AG08395 (cell line): ENCODE data around the gene FAM20B.

Experiments used
- DNase-seq: peaks from one replicate; pipeline ENCODE4 v3.0.0; 2012; ENCODE audit warnings: mixed read lengths, low spot score

Gene FAM20B

DNA sequence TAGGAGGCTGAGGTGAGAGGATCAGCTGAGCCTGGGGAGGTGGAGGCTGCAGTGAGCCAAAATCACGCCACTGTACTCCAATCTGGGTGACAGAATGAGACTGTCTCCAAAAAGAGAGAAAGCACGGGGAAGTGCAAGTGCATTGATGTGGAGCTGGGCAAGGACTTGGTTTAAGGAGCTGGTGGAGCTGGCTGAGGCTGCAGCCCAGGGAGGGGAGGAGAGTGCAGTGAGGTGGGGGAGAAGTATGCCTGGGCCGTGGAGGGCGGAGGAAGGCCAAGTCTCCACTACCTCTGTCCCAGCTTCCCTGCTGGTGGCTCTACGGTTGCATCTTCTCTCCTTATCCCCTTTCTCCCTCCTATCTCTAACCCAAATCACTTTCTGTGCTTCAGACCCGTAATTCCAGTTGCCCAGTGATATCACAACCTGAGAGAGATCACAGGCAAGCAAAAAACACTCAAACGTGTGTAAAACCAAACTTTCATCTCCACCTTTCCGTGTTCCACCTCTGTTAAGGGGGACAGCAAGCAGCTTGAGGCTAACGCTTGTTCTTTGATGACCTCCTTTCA, 67.3 kb downstream of the FAM20B start:
- DNase-seq, result no peak

DNA sequence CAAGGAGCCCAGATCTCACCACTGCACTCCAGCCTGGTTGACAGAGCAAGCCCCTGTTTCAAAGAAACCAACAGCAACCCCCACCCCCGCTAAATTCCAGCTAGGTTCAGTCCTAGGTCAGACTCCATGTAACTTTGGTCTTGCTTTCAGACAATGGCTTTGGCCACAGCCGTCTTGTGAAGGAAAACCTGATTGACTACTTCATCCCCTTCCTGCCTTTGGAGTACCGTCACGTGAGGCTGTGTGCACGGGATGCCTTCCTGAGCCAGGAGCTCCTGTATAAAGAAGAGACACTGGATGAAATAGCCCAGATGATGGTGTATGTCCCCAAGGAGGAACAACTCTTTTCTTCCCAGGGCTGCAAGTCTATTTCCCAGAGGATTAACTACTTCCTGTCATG, 69.1 kb downstream of the FAM20B start:
- DNase-seq, result no peak

DNA sequence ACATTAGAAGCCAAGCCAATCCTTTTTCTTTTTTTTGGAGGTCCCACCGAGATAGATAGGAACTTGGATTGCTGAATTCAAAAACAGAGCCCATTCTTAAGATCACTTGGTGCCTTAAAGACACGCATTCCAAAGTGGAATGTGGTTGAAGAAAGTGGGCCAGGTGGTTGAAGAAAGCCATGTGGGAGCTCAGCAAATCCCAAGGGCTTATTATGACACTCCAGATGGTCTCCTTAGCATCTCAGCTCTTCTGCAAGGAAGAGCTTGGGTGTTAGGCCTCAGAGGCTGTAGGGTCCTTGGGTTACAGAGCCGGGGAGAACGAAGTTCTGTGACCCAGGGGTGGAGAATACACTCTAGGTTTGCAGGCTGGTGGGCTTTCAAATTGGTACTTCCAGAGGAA, 69.7 kb downstream of the FAM20B start:
- no peak for DNase-seq

DNA sequence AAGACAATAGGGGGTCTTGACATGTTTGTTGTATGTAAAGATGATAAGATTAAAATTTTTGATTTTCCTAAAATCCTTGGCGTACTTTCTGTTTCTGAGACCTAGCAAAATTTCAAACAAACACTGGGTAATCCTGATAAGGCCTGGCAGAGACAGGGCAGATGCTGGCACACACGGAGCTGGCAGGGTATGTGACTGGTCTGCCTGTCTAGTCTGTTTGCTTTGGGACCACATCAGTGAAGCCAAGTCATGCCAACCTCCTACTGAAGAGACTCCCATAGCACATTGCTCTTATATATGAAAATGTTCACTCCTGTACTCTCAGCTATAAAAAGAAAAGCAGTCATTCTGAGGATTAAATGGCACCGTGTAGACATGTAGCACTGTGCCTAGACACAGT, 70.2 kb downstream of the FAM20B start:
- DNase-seq, result no peak

DNA sequence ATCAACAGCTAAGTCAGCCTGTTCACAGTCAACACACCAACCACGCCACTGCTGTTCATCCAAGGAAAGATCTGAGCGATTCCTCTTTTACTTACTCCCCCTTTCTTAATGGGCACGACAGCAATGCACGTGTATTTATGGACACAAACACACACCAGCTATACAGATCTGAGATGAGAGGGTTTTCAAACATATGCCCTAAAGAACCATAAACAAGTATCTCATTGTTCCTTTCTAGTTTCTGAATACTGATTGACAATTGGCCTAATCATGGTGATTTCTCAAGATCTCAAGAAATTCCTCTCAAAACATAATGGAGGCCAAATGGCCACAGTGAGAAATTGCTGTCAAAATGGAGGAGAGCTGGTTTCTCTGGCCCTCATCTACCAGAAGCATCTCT, 74.2 kb downstream of the FAM20B start:
- DNase-seq, result no peak

DNA sequence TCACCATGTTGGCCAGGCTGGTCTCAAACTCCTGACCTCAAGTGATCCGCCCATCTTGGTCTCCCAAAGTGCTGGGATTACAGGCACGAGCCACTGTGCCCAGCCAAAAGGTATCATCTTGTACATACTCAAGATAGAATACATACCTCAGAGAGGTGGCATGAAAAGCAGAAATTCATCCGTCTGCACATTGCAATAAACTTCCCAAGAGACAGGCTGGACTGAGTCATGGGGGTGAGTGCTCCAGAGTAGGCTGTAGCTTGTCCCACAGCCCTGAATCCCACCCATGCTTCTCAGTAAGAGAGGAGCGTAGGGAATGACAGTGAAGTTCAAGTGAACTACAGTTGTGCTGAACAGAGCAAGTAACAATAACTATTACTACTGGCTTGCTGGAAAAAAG, 75.9 kb downstream of the FAM20B start:
- no peak for DNase-seq

DNA sequence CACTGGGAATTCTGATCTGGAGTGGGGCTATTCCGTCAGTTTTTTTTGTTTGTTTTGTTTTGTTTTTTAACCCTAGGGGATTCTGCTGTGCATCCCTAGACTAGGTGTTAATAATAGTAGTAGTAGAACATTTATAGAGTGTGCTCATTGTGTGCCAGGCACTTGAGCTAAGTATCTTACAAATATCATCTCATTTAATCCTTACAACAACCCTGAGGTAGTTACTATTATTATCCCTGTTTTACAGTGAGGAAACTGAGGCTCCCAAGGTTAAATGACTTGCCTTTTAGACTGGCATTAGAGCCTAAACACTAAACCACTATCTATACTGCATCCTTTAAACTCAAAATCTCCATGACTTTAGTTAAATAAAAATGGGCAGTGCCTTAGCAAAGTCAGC, 78.3 kb downstream of the FAM20B start:
- DNase-seq, result no peak

DNA sequence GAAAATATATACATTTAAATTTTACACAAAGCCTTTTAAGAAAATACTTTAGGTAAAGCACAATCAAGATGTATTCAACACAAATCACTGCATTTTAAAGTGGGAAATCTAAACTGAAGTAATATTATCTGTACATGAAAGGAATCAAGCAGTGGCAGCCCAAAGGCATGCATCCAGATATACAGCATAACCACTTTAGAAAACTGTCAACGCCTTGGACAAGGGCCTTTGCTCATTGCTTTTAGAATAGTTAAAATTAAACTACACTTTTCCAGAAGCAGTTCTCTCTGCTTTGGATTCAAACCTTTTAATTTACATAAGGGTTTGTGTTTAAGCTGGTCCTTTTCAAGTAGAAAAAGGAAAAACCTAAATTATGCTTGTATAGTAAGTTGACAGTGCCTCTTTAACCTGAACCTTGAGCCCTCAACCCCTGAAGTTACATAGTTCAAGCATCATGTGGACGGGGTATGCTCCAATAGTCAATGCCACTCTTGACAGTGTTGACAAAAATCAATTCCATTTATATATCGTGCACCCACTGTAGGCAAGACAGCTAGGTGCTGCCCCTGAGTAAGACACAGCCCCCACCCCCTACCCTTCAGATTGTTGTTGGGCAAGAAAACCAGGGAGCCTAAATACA, 79.0 kb downstream of the FAM20B start:
- DNase-seq, result no peak

DNA sequence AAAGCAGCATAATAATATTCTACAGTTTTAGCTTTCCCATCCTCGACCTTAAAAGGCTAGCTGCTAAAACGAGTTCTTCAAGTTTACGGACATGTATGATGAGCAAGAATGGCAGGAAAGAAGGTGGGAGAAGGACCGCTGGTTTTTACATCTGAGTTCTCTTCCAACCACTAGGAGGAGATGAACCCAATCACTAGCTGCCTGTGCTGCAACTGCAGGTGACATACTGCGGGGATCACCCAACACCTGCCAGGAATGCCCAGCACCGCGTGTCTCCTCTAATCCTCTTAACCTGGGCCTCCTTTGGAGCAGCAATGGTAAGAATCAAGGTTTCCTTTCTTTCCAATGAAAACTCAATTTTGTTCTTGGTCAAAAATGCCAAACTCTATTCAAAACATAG, 79.7 kb downstream of the FAM20B start:
- DNase-seq, result no peak

DNA sequence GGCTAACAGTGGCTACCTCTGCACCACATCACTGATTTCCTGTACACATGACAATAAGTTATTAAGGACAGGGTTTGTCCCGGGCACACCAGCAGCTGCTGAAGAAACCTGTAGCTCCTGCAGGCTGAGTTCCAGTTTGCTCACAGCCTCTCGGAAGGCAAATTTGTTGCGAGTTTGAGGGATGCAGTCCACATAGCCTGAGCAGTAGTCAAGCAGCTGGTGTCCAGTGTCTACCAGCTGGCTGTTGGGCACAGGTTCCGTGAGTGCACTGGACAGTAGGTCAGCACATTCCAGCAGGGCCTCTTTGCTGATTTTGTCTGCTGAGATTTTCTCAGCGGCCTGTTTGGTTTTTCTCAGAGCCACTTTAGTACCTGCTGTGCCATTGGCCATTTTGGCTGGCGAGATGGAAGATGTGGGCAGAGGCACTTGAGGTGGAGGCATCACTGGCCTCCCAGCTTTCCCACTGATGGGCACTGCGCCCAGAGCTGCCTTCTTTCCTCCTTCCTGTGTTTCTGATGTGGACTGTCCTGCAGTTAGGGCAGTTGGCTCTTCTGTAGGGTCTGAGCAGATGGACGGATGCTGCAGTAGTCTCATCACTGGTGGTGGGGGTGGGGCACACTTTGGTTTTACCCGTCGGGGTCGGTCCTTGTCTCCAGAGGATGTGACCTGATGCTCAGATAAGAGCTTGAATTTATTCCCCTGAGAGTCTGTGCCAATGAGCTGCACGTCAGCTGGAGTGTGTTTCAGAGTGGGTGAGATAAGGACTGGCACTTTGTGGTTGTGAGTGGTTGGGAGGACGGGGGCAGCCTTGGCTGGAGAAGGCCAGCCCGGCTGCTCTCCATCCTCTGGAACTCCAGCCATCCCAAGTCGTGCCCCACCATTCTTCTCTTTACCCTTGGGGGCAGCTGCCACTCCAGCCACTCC, 82.3 kb downstream of the FAM20B start:
- no peak for DNase-seq

DNA sequence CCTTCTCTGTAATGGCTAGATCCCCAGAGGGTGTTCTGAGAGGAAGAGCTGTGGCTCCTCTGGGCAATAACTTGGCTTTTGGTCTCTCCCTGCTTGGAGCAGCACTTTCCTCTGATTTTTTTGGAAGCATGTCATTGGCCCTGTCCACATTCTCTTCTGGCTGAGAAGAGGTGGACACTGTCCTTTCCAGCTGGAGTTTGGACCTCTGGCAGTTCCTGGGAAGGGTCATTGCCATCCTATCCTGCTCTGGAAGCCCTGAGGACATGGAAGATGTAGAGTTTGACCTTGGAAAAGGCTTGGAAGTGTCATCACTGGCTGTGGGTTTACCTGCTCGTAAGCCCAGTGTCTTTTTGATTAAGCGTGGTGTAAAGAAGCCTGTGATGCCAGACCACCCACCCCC, 83.0 kb downstream of the FAM20B start:
- DNase-seq, result no peak

DNA sequence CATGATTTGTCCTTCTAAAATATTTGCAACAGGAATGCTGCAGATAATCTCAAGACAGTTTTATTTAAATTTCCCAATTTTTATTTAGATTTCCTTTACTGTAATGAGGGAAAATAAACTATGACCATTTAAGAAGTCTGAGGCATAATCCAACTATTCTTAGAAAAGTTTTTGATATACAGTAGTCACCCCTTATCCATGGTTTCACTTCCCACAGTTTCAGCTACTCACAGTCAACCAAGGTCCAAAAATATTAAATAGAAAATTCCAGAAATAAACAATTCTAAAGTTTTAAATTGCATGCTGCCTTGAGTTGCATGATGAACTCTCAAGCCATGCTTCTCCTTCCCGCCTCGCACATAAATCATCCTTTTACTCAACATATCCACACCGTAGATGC, 89.5 kb downstream of the FAM20B start:
- DNase-seq, result no peak

DNA sequence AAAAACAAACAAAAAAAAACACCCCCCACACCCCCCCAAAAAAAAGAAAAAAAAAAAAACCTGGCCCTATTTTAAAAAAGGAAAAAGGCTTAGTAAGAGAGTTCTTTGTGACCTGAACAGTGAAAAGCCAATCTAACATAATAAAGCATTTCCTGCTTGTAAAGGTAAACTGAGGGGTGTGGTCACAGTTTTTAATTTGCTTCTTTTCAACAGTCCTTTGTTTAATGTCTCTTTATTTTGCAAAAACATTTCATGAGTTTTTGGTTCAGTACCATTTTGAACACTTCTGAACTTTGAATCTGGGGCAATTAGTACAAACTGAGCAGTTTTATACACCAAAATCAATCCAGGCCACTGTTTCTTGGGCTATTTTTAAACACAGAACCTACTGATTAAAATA, 93.8 kb downstream of the FAM20B start:
- DNase-seq, result no peak

DNA sequence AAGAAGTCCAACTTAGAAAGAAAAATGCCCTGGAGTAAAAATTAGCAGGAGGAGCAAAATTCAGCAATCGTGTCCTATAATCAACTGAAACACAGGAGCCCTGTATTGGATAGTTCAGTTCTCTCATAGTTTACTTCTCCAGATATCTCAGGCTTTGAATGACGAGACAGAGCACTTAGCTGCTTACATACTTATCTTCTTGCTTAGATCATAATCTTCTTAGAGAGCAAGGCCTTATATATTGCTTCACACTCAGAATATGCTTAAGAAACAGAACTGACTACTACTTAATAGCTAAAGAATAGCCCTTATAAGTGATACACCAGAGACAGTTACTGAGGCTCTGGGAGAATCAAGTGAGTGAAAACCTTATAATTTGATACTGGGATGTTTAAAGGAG, 95.0 kb downstream of the FAM20B start:
- no peak for DNase-seq

DNA sequence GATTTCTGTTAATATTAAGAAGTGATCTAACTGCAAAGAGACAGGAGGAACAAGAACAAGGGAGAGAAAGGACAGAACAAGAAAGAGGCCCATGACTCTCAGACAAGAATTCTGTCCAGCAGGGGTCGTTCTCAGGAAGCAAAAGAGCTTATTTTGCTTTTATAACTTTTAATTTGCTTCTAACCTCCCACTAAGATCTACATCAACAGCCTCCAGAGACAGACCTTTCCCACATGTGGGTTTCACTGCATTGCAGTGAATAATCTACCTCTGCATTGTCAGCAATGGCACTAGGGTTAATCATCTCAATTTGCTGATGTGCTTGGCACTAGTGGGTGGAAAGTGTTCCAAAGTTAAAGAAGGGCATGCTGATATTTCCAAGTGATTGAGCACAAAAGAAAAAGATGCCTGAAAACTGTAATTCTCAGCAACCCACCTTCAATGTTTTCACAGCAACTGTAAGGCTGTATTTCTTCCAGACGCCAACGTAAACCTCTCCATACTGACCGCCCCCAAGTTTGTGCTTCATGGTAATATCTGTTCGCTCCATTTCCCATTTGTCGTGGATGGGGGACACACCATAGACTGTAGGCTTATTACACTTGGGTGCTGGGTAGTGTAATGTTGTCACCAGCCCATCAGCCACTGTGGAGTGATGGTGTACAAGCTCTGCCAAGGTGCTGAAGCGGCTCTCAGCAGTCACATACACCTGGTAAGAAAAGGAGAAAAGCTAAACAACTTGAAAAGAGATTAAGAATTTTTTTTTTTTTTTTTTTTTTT, 95.7 kb downstream of the FAM20B start:
- DNase-seq, result peak; percentile 45

DNA sequence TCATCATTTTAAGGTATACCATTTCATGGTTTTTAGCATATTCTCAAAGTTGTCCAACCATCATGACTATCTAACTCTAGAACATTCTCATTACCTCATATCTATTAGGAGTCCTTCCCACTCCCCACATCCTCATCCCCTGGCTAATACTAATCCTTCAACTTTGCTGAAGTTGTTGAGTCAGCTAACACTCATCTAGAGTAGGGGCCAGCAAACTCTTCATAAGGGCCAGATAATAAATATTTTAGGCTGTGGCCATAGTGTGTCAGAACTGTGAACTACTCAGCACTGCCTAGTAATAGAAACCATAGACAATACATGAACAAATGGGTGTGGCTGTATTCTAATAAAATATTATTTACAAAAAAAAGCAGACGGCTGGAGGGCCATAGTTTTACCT, 99.2 kb downstream of the FAM20B start:
- peak; percentile 21 for DNase-seq
